CD4-positive, alpha-beta T cell (primary cell): ENCODE results near the gene NTM. TPM values are rescaled to one million over a fixed set of nuclear protein-coding genes. Genes with fewer than 3 reads are reported as not detected.

Source experiments
- ATAC-seq: fragments of 200-7000 bp; cut with Tn5 transposase; one replicate; pipeline ENCODE4 v1.10.0; 2022; ENCODE audit warnings: mild to moderate bottlenecking; ENCODE audit not compliant: poor library complexity
- CTCF ChIA-PET: fragments of 350-600 bp; sonication (Branson Sonifier 250); formaldehyde crosslinking; loops from one replicate; lab custom pipeline; 2021; ENCODE audit warnings: antibody characterized with exemption, inconsistent platforms; lab: Charles Lee
- POLR2A ChIA-PET: fragments of 350-600 bp; sonication (Branson Sonifier 250); formaldehyde crosslinking; loops from one replicate; lab custom pipeline; 2021; ENCODE audit warnings: antibody characterized with exemption, inconsistent platforms; lab: Charles Lee
- DNase-seq, 14 experiments: peaks; one replicate each; pipeline ENCODE4 v3.0.0-alpha.2; 2013 to 2020; ENCODE audit warnings: mixed read lengths in 2 of 14
- H3K27ac ChIP-seq, 2 donors: one replicate each; pipeline versions ENCODE4 v1.5.1 to v1.7.0; 2013; ENCODE audit warnings: low read length in 2 of 2, low read depth in 1 of 2, mild to moderate bottlenecking in 1 of 2
- H3K27me3 ChIP-seq, 2 experiments: 1 replicate in 1 of 2; 2 replicates in 1 of 2; pipeline versions ENCODE4 v1.6.1 to v1.7.0; 2013; ENCODE audit warnings: low read length in 2 of 2, control low read depth in 1 of 2, mild to moderate bottlenecking in 1 of 2, moderate library complexity in 1 of 2; ENCODE audit not compliant: insufficient read depth in 2 of 2, control insufficient read depth in 1 of 2
- H3K36me3 ChIP-seq: one replicate; pipeline ENCODE4 v1.6.1; 2013; ENCODE audit warnings: low read length, control low read depth; ENCODE audit not compliant: insufficient read depth
- H3K4me1 ChIP-seq: one replicate; pipeline ENCODE4 v1.6.1; 2013; ENCODE audit warnings: low read length, control low read depth; ENCODE audit not compliant: insufficient read depth
- H3K4me3 ChIP-seq: one replicate; pipeline ENCODE4 v1.5.1; 2013; ENCODE audit warnings: mild to moderate bottlenecking, low read length, moderate library complexity
- H3K9me3 ChIP-seq, 2 experiments: 1 replicate in 1 of 2; 2 replicates in 1 of 2; pipeline versions ENCODE4 v1.6.1 to v1.7.0; 2013; ENCODE audit warnings: low read length in 2 of 2, mild to moderate bottlenecking in 2 of 2, control low read depth in 1 of 2, moderate library complexity in 1 of 2; ENCODE audit not compliant: control insufficient read depth in 1 of 2, insufficient read depth in 1 of 2
- H3K27ac Mint-ChIP-seq: one replicate; pipeline ENCODE4 v1.8.0; 2020; ENCODE audit warnings: mixed read lengths
- H3K27me3 Mint-ChIP-seq: one replicate; pipeline ENCODE4 v1.8.0; 2021; ENCODE audit warnings: mixed read lengths
- H3K36me3 Mint-ChIP-seq: one replicate; pipeline ENCODE4 v1.8.0; 2021; ENCODE audit warnings: low read depth, mixed read lengths
- H3K4me1 Mint-ChIP-seq: one replicate; pipeline ENCODE4 v1.8.0; 2021; ENCODE audit warnings: low read depth, mixed read lengths
- H3K4me3 Mint-ChIP-seq: one replicate; pipeline ENCODE4 v1.8.0; 2020; ENCODE audit warnings: mild to moderate bottlenecking, mixed read lengths
- H3K9me3 Mint-ChIP-seq: one replicate; pipeline ENCODE4 v1.8.0; 2020; ENCODE audit warnings: mixed read lengths
- intact Hi-C, 2 experiments: fragments of 100-400 bp; cut with DNase I in 1 of 2; cut with micrococcal nuclease in 1 of 2; formaldehyde crosslinking; loops; one replicate each; pipeline versions ENCODE4 v1.15.1 to v1.9.0; 2023 to 2025; cut with DNase I, micrococcal nuclease
- total RNA-seq, 174 experiments: library from RNA in 2 of 174; stranded (reverse) in 2 of 174; gene quantifications; one replicate each; pipeline ENCODE4 v1.2.3 and lab custom pipeline; 2021 to 2026
- TF ChIP-seq, protein P1 (sequence below): fragments of 200-600 bp; IDR thresholded peaks from one replicate; pipeline ENCODE4 v1.8.0; 2022; ENCODE audit warnings: antibody characterized with exemption, mild to moderate bottlenecking

Gene NTM
- total RNA-seq, 2 experiments from 2014 or later = not detected

DNA sequence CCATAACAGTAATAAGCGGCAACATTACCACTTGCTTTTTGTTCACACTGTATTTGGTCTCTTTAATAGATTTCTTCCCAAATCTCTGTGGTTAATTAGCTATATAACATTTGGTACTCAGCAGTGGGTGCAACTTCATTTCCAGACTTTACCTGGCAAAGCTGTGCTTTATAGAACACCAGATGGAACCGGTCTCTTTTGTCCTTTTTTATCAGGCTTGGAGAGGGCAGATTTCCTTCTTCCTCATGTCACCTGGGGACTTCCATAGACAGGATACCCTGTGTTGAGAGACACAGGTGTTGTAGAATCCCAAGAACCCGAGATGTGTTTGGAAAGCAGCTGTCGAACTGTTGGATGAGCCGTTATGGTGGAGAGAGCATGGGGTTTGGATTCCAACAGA, 393.7 kb downstream of the NTM start:
- ChIA-PET POLR2A (no interaction called here), CTCF (no interaction called here)
- DNase-seq = no peak
- H3K4me1 ChIP-seq = no peaks in the 10 kb centered on the region
- H3K27ac Mint-ChIP-seq = no peak overlapping the region
- intact Hi-C loops = no loop called here
- H3K27ac ChIP-seq = no peak overlapping the region
- no peaks in the 10 kb centered on the region for H3K36me3 Mint-ChIP-seq
- H3K4me3 ChIP-seq = no peak overlapping the region
- no peaks in the 10 kb centered on the region for H3K27me3 ChIP-seq
- no peaks in the 10 kb centered on the region for H3K4me1 Mint-ChIP-seq
- H3K27me3 Mint-ChIP-seq = no peaks in the 10 kb centered on the region
- H3K9me3 ChIP-seq = peaks cover 0 to 20% of the 10 kb centered on the region in 2 experiments
- TF ChIP-seq, protein P1, sequence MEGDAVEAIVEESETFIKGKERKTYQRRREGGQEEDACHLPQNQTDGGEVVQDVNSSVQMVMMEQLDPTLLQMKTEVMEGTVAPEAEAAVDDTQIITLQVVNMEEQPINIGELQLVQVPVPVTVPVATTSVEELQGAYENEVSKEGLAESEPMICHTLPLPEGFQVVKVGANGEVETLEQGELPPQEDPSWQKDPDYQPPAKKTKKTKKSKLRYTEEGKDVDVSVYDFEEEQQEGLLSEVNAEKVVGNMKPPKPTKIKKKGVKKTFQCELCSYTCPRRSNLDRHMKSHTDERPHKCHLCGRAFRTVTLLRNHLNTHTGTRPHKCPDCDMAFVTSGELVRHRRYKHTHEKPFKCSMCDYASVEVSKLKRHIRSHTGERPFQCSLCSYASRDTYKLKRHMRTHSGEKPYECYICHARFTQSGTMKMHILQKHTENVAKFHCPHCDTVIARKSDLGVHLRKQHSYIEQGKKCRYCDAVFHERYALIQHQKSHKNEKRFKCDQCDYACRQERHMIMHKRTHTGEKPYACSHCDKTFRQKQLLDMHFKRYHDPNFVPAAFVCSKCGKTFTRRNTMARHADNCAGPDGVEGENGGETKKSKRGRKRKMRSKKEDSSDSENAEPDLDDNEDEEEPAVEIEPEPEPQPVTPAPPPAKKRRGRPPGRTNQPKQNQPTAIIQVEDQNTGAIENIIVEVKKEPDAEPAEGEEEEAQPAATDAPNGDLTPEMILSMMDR = no peak
- no peaks in the 10 kb centered on the region for H3K36me3 ChIP-seq
- ATAC-seq = no peak
- peaks cover 3% of the 10 kb centered on the region for H3K9me3 Mint-ChIP-seq
- no peak overlapping the region for H3K4me3 Mint-ChIP-seq

DNA sequence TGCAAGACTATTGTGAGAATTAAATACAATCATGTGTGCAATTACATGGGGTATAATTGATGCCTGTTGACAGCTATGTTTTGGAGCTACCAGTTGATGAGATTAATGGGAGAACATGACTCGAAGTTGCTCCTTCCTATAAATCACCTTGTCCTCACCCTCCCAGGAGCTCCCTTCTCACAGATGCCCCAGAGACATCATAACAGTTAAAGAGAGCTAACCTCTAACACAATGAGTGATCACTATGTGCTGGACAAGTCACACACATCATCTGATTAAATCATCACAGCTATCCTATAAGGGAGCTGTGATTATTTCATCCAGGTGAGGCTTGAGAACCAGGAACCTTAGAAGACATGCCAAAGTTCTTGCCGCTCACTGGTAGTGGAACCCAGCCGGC, 394.2 kb downstream of the NTM start:
- H3K9me3 ChIP-seq = peaks cover 0 to 20% of the 10 kb centered on the region in 2 experiments
- TF ChIP-seq, protein P1 = no peak
- ChIA-PET CTCF (no interaction called here), POLR2A (no interaction called here)
- no peak overlapping the region for H3K4me3 ChIP-seq
- Mint-ChIP-seq H3K27me3 (no peaks in the 10 kb centered on the region), H3K36me3 (no peaks in the 10 kb centered on the region), H3K27ac (no peak overlapping the region), H3K4me3 (no peak overlapping the region), H3K4me1 (no peaks in the 10 kb centered on the region), H3K9me3 (peaks cover 3% of the 10 kb centered on the region)
- DNase-seq = no peak
- H3K27me3 ChIP-seq = no peaks in the 10 kb centered on the region
- intact Hi-C loops = no loop called here
- no peak for ATAC-seq
- no peaks in the 10 kb centered on the region for H3K4me1 ChIP-seq
- no peaks in the 10 kb centered on the region for H3K36me3 ChIP-seq
- no peak overlapping the region for H3K27ac ChIP-seq

DNA sequence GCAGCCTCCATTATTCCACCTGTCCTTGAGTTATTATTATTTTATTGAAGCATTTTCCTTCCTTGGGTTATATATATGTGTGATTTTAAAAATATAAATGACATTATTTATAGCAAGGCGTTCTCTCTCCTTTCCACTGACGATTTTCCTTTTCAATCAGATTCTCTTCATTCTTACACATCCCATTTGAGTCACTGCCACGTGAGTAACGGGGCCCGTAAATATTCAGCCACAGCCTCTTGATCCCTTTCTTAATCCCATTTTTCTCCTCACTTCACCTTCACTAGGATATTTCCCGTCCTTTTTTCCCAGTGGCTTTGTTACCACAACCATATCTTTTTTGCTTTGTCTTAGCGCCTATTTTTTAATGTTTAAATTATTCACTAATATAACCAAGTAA, 396.2 kb downstream of the NTM start:
- TF ChIP-seq, protein P1 = no peak
- DNase-seq (no peak), ATAC-seq (no peak)
- no peaks in the 10 kb centered on the region for H3K4me1 ChIP-seq
- ChIA-PET POLR2A (no interaction called here), CTCF (no interaction called here)
- no peaks in the 10 kb centered on the region for H3K27me3 ChIP-seq
- no peak overlapping the region for H3K4me3 ChIP-seq
- H3K36me3 ChIP-seq = no peaks in the 10 kb centered on the region
- H3K36me3 Mint-ChIP-seq = no peaks in the 10 kb centered on the region
- intact Hi-C loops = no loop called here
- no peak overlapping the region for H3K4me3 Mint-ChIP-seq
- no peaks in the 10 kb centered on the region for H3K27me3 Mint-ChIP-seq
- H3K27ac ChIP-seq = no peak overlapping the region
- H3K4me1 Mint-ChIP-seq = no peaks in the 10 kb centered on the region
- no peak overlapping the region for H3K27ac Mint-ChIP-seq
- no peaks in the 10 kb centered on the region for H3K9me3 Mint-ChIP-seq
- peaks cover 0 to 15% of the 10 kb centered on the region in 2 experiments for H3K9me3 ChIP-seq
